Upper lobe of left lung (tissue), 4 donors: ENCODE measurements around the gene MYO1H.

Experiments
- EP300 ChIP-seq, 4 donors: sonication (generic); formaldehyde crosslinking; IDR thresholded peaks; one replicate each; pipeline ENCODE4 v1.5.1; 2017; ENCODE audit warnings: antibody characterized with exemption in 4 of 4, control low read depth in 2 of 4
- POLR2A ChIP-seq, 4 donors: fragments of 450-650 bp; IDR thresholded peaks; one replicate each; pipeline ENCODE4 v1.5.1; 2016 to 2017; ENCODE audit warnings: antibody characterized with exemption in 4 of 4, mild to moderate bottlenecking in 2 of 4
- POLR2AphosphoS5 ChIP-seq, 2 donors: sonication (generic); formaldehyde crosslinking; IDR thresholded peaks; one replicate each; pipeline ENCODE4 v1.5.1; 2017; ENCODE audit warnings: antibody characterized with exemption in 2 of 2
- TF ChIP-seq, protein P1 (sequence below), 6 experiments: fragments of 450-650 bp in 4 of 6; fragments of 200-600 bp in 2 of 6; sonication (generic) in 2 of 6; IDR thresholded peaks; one replicate each; pipeline ENCODE4 v1.5.1; 2016 to 2019; ENCODE audit warnings: antibody characterized with exemption in 6 of 6

DNA sequence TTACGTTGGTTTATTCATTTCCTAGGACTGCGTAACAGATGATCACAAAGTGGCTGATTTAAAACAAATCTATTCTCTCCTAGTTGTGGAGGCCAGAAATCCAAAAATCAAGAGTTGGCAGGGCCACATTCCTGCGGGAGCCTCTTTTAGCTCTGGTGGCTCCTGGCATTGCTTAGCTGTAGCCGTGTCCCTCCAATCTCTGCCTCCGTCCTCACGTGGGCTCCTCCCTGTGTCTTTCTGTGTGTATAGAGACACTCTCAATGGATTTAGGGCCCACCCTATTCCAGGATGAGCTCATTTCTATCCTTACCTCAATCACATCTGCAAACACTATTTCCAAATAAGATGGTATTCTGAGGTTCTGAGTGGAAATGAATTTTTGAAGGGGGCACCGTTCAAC, 86.9 kb downstream of the MYO1H start:
- no peak for TF ChIP-seq POLR2AphosphoS5 (IDR thresholded peaks at IDR 0.05)
- TF ChIP-seq EP300 (IDR thresholded peaks at IDR 0.05) = no peak
- TF ChIP-seq, protein P1, sequence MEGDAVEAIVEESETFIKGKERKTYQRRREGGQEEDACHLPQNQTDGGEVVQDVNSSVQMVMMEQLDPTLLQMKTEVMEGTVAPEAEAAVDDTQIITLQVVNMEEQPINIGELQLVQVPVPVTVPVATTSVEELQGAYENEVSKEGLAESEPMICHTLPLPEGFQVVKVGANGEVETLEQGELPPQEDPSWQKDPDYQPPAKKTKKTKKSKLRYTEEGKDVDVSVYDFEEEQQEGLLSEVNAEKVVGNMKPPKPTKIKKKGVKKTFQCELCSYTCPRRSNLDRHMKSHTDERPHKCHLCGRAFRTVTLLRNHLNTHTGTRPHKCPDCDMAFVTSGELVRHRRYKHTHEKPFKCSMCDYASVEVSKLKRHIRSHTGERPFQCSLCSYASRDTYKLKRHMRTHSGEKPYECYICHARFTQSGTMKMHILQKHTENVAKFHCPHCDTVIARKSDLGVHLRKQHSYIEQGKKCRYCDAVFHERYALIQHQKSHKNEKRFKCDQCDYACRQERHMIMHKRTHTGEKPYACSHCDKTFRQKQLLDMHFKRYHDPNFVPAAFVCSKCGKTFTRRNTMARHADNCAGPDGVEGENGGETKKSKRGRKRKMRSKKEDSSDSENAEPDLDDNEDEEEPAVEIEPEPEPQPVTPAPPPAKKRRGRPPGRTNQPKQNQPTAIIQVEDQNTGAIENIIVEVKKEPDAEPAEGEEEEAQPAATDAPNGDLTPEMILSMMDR (IDR thresholded peaks at IDR 0.05) = no peak
- TF ChIP-seq POLR2A (IDR thresholded peaks at IDR 0.05) = no peak
